CD4-positive, alpha-beta memory T cell (primary cell): ENCODE data around the gene OXCT2. TPM values are rescaled to one million over a fixed set of nuclear protein-coding genes. Genes with fewer than 3 reads are reported as not detected.

ENCODE experiments used
- CTCF ChIA-PET: fragments of 350-600 bp; sonication (Branson Sonifier 250); formaldehyde crosslinking; loops from one replicate; lab custom pipeline; 2021; ENCODE audit warnings: inconsistent platforms; ENCODE audit not compliant: partially characterized antibody; lab: Charles Lee
- POLR2A ChIA-PET: fragments of 350-600 bp; sonication (Branson Sonifier 250); formaldehyde crosslinking; loops from one replicate; lab custom pipeline; 2021; ENCODE audit not compliant: partially characterized antibody; lab: Charles Lee
- DNase-seq, 5 donors: peaks; one replicate each; pipeline versions ENCODE4 v3.0.0 to v3.0.0-alpha.2; 2020 to 2022; ENCODE audit warnings: mixed read lengths in 1 of 5
- H3K27ac ChIP-seq: one replicate; pipeline ENCODE4 v1.7.0; 2013; ENCODE audit warnings: low read depth, low read length
- H3K27me3 ChIP-seq: 2 replicates; pipeline ENCODE4 v1.7.0; 2013; ENCODE audit warnings: mild to moderate bottlenecking, low read length, moderate library complexity; ENCODE audit not compliant: insufficient read depth
- H3K36me3 ChIP-seq: 2 replicates; pipeline ENCODE4 v1.7.0; 2013; ENCODE audit warnings: mild to moderate bottlenecking, low read length, moderate library complexity; ENCODE audit not compliant: insufficient read depth
- H3K4me1 ChIP-seq: 2 replicates; pipeline ENCODE4 v1.7.0; 2013; ENCODE audit warnings: mild to moderate bottlenecking, low read length, moderate library complexity; ENCODE audit not compliant: insufficient read depth
- H3K4me3 ChIP-seq, 2 donors: one replicate each; pipeline ENCODE4 v1.7.0; 2013; ENCODE audit warnings: low read length in 2 of 2, mild to moderate bottlenecking in 1 of 2
- H3K9me3 ChIP-seq, 2 donors: one replicate each; pipeline ENCODE4 v1.7.0; 2013; ENCODE audit warnings: low read length in 2 of 2, control low read depth in 1 of 2; ENCODE audit not compliant: control insufficient read depth in 1 of 2
- H3K27ac Mint-ChIP-seq, 7 donors: one replicate each; pipeline ENCODE4 v1.8.0; 2020 to 2021; ENCODE audit warnings: mixed read lengths in 7 of 7, mild to moderate bottlenecking in 6 of 7, inconsistent platforms in 3 of 7, moderate library complexity in 3 of 7
- H3K27me3 Mint-ChIP-seq, 2 donors: one replicate each; pipeline ENCODE4 v1.8.0; 2020 to 2021; ENCODE audit warnings: mixed read lengths in 2 of 2
- H3K36me3 Mint-ChIP-seq, 2 donors: one replicate each; pipeline ENCODE4 v1.8.0; 2020 to 2021; ENCODE audit warnings: mixed read lengths in 2 of 2, inconsistent platforms in 1 of 2, mild to moderate bottlenecking in 1 of 2
- H3K4me1 Mint-ChIP-seq, 4 donors: one replicate each; pipeline ENCODE4 v1.8.0; 2020 to 2021; ENCODE audit warnings: mixed read lengths in 4 of 4, mild to moderate bottlenecking in 1 of 4
- H3K4me3 Mint-ChIP-seq, 8 donors: one replicate each; pipeline ENCODE4 v1.8.0; 2020 to 2021; ENCODE audit warnings: mixed read lengths in 8 of 8, mild to moderate bottlenecking in 7 of 8, moderate library complexity in 6 of 8, inconsistent platforms in 3 of 8
- H3K9me3 Mint-ChIP-seq, 8 donors: one replicate each; pipeline ENCODE4 v1.8.0; 2020 to 2021; ENCODE audit warnings: mixed read lengths in 8 of 8, mild to moderate bottlenecking in 5 of 8, inconsistent platforms in 3 of 8, moderate library complexity in 1 of 8
- intact Hi-C: fragments of 100-400 bp; cut with micrococcal nuclease; formaldehyde crosslinking; loops from one replicate; pipeline ENCODE4 v1.15.1; 2023
- polyA plus RNA-seq, 2 donors: library from polyadenylated mRNA; unstranded; fragments of 300-500 nt; fragmentation: Illumina TruSeq; gene quantifications; one replicate each; pipeline ENCODE4 v1.2.3, GENCODE V29; 2021
- total RNA-seq, 2 experiments: library from RNA; stranded (reverse); gene quantifications; one replicate each; pipeline ENCODE4 v1.2.3, GENCODE V29; 2021

The OXCT2 gene
- total and polyA plus RNA-seq, 4 experiments from 2014 or later: 0.36 TPM; not detected in 3

GRCh38 chr1:39751595-39751994 is 19.6 kb downstream of the OXCT2 start:
- H3K9me3 Mint-ChIP-seq: no peaks in the 10 kb centered on the region
- H3K4me3 Mint-ChIP-seq: no peak overlapping the region
- ChIA-PET CTCF (interaction anchor here (1.8 kb wide), 1 partner anchor 94 kb away, joined by 5 read pairs; no protein-coding TSS in a partner anchor), POLR2A (no interaction called here)
- no peaks in the 10 kb centered on the region for H3K27me3 Mint-ChIP-seq
- Histone ChIP-seq H3K27ac (no peak overlapping the region), H3K36me3 (peaks cover 93% of the 10 kb centered on the region), H3K9me3 (no peaks in the 10 kb centered on the region), H3K4me1 (no peaks in the 10 kb centered on the region), H3K27me3 (no peaks in the 10 kb centered on the region), H3K4me3 (no peak overlapping the region)
- H3K4me1 Mint-ChIP-seq: peaks cover 0 to 3% (median under 1%) of the 10 kb centered on the region in 4 donors
- no peak for DNase-seq
- peaks cover 60 to 85% of the 10 kb centered on the region in 2 donors for H3K36me3 Mint-ChIP-seq
- peak overlapping the region in 1 of 7 donors; percentile 38 for H3K27ac Mint-ChIP-seq
- intact Hi-C loops: no loop called here

DNA sequence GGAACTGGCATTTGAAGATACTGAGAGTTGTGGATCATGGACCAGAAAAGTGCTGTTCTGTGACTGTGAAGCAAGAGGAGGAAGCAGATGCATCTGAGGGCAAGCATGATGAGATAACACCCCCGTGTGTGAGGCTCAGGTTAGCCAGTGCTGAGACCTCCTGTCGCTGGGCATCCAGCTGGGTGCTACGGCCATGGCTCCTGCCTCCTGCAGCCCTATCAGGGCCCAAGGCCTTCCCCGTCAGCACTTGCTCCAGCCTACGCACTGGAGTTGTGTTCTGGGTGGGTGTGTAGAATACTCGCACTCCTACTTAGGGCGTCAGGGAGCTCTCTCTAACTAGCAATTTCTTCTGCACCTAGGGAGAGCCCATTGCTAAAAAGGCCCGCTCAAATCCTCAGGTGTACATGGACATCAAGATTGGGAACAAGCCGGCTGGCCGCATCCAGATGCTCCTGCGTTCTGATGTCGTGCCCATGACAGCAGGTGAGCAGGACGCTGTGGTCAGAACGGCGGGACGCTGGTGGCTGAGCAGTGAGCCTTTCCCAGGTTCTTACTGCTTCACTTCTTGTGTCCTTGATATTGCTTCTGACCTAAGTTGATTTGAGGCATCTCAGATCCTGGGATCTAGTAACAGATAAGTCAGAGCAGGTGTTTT is 26.0 kb downstream of the OXCT2 start:
- no peak overlapping the region for H3K4me3 Mint-ChIP-seq
- POLR2A ChIA-PET: no interaction called here
- H3K9me3 ChIP-seq: no peaks in the 10 kb centered on the region
- H3K4me3 ChIP-seq: no peak overlapping the region
- H3K9me3 Mint-ChIP-seq: peaks cover 0 to 1% (median 0%) of the 10 kb centered on the region in 8 donors
- H3K36me3 ChIP-seq: peaks cover 87% of the 10 kb centered on the region
- CTCF ChIA-PET: no interaction called here
- DNase-seq: no peak
- peaks cover 4% of the 10 kb centered on the region for H3K4me1 ChIP-seq
- H3K36me3 Mint-ChIP-seq: peaks cover 69 to 80% of the 10 kb centered on the region in 2 donors
- intact Hi-C loops: no loop called here
- H3K27me3 ChIP-seq: no peaks in the 10 kb centered on the region
- peak overlapping the region in 1 of 7 donors; percentile 27 for H3K27ac Mint-ChIP-seq
- H3K27me3 Mint-ChIP-seq: no peaks in the 10 kb centered on the region
- peaks cover 4 to 17% (median 9%) of the 10 kb centered on the region in 4 donors for H3K4me1 Mint-ChIP-seq
- no peak overlapping the region for H3K27ac ChIP-seq

- Mint-ChIP-seq H3K27me3 (peaks cover 6 to 20% of the 10 kb centered on the region in 2 donors), H3K9me3 (no peaks in the 10 kb centered on the region), H3K4me3 (peak within 1 kb of the TSS; percentile 96 to 99 (median 98)), H3K36me3 (peaks cover 32 to 43% of the 10 kb centered on the region in 2 donors), H3K4me1 (peaks cover 20 to 41% (median 29%) of the 10 kb centered on the region in 4 donors), H3K27ac (peak within 1 kb of the TSS; percentile 87 to 99 (median 98))
- DNase-seq: peak; percentile 83 to 90 (median 85)
- POLR2A ChIA-PET: interaction anchor here (0.5 to 5.0 kb wide), 22 partner anchors 9 to 1924 kb away, joined by 3 to 40 read pairs (median 4); partner anchors contain the start of genes BMP8B, HPCAL4, NT5C1A and PABPC4
- H3K36me3 ChIP-seq: peaks cover 31% of the 10 kb centered on the region
- intact Hi-C loops: loop anchor here (2.0 to 5.0 kb wide), 2 partner anchors 46 to 60 kb away; partner anchors contain the start of gene HPCAL4
- H3K4me3 ChIP-seq: peak within 1 kb of the TSS; percentile 89 to 97
- peak within 1 kb of the TSS; percentile 65 for H3K27ac ChIP-seq
- peaks cover 22% of the 10 kb centered on the region for H3K4me1 ChIP-seq
- no peaks in the 10 kb centered on the region for H3K27me3 ChIP-seq
- CTCF ChIA-PET: interaction anchor here (0.8 to 2.4 kb wide), 8 partner anchors 14 to 133 kb away, joined by 3 to 25 read pairs (median 5); partner anchors contain the start of gene HPCAL4
- H3K9me3 ChIP-seq: no peaks in the 10 kb centered on the region
These were observed 32.4 kb downstream of the OXCT2 start, which contains the start of gene PPIE for GRCh38 chr1:39738622-39739366. Gene PPIE, plus strand, starts transcription at chr1:39738882. Its CDS starts 19 bp downstream, at chr1:39738901.

- Histone ChIP-seq H3K4me3 (no peak overlapping the region), H3K27me3 (no peaks in the 10 kb centered on the region), H3K36me3 (peaks cover 20% of the 10 kb centered on the region), H3K9me3 (no peaks in the 10 kb centered on the region), H3K27ac (no peak overlapping the region), H3K4me1 (peaks cover 22% of the 10 kb centered on the region)
- ChIA-PET POLR2A (interaction anchor here (1.2 to 5.0 kb wide), 11 partner anchors 9 to 161 kb away, joined by 3 to 40 read pairs (median 6); partner anchors contain the start of genes HPCAL4, NT5C1A and PABPC4), CTCF (interaction anchor here (0.6 to 2.4 kb wide), 7 partner anchors 13 to 619 kb away, joined by 3 to 25 read pairs (median 3); partner anchors contain the start of gene HPCAL4)
- no peaks in the 10 kb centered on the region for H3K9me3 Mint-ChIP-seq
- H3K36me3 Mint-ChIP-seq: peaks cover 23 to 32% of the 10 kb centered on the region in 2 donors
- intact Hi-C loops: loop anchor here (2.0 to 5.0 kb wide), 2 partner anchors 45 to 61 kb away; partner anchors contain the start of gene HPCAL4
- H3K27ac Mint-ChIP-seq: peak overlapping the region in 2 of 7 donors; percentile 62 to 98
- H3K27me3 Mint-ChIP-seq: peaks cover 11 to 31% of the 10 kb centered on the region in 2 donors
- peaks cover 20 to 41% (median 29%) of the 10 kb centered on the region in 4 donors for H3K4me1 Mint-ChIP-seq
- DNase-seq: no peak
- peak overlapping the region in 7 of 8 donors; percentile 0 to 98 (median 62) for H3K4me3 Mint-ChIP-seq
These were observed 33.5 kb downstream of the OXCT2 start for GRCh38 chr1:39737546-39738169.

DNA sequence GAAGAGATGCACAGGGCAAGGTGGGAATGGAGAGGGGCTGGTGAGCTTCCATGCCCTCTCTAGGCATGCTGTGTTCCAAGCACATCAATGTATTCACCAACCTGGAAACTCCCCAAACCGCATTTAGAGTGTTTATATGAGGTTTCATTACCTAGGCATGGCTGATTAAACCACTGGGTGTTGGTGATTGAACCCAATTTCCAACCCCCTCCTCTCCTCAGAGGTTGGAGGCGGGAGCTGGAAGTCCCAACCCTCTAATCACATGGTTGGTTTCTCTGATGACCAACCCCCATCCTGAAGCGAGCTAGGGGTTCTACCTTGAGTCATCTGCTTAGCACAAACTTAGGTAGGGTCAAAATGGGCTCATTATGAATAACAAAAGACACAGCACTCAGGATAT is 35.4 kb downstream of the OXCT2 start:
- H3K27me3 Mint-ChIP-seq: peaks cover 13 to 39% of the 10 kb centered on the region in 2 donors

GRCh38 chr1:39733161-39733560 is 38.0 kb downstream of the OXCT2 start:
- no peaks in the 10 kb centered on the region for H3K9me3 ChIP-seq
- H3K4me1 ChIP-seq: peaks cover 3% of the 10 kb centered on the region
- no peaks in the 10 kb centered on the region for H3K9me3 Mint-ChIP-seq
- H3K36me3 ChIP-seq: no peaks in the 10 kb centered on the region
- H3K36me3 Mint-ChIP-seq: no peaks in the 10 kb centered on the region
- no peak for DNase-seq
- no peak overlapping the region for H3K4me3 ChIP-seq
- no peak overlapping the region for H3K27ac ChIP-seq
- H3K27me3 ChIP-seq: peaks cover 10% of the 10 kb centered on the region
- CTCF ChIA-PET: no interaction called here
- H3K4me3 Mint-ChIP-seq: no peak overlapping the region
- no peak overlapping the region for H3K27ac Mint-ChIP-seq
- H3K4me1 Mint-ChIP-seq: peaks cover 0 to 8% (median 3%) of the 10 kb centered on the region in 4 donors
- peaks cover 23 to 57% of the 10 kb centered on the region in 2 donors for H3K27me3 Mint-ChIP-seq
- POLR2A ChIA-PET: no interaction called here
- intact Hi-C loops: no loop called here

More for the DNA sequence above, 35.4 kb downstream of the OXCT2 start:
- CTCF ChIA-PET: interaction anchor here (1.0 to 1.5 kb wide), 3 partner anchors 16 to 63 kb away, joined by 3 to 4 read pairs (median 3); no protein-coding TSS in a partner anchor
- no peaks in the 10 kb centered on the region for H3K9me3 Mint-ChIP-seq
- Histone ChIP-seq H3K27me3 (no peaks in the 10 kb centered on the region), H3K9me3 (no peaks in the 10 kb centered on the region), H3K4me3 (no peak overlapping the region), H3K4me1 (peaks cover 22% of the 10 kb centered on the region), H3K27ac (no peak overlapping the region), H3K36me3 (peaks cover 5% of the 10 kb centered on the region)
- DNase-seq: no peak
- H3K4me1 Mint-ChIP-seq: peaks cover 18 to 33% (median 23%) of the 10 kb centered on the region in 4 donors
- POLR2A ChIA-PET: no interaction called here
- intact Hi-C loops: loop anchor here (5.0 kb wide), 1 partner anchor 43 kb away; the partner anchor contains the start of gene HPCAL4
- no peak overlapping the region for H3K27ac Mint-ChIP-seq
- H3K4me3 Mint-ChIP-seq: no peak overlapping the region
- peaks cover 13 to 17% of the 10 kb centered on the region in 2 donors for H3K36me3 Mint-ChIP-seq
